Activated CD4-positive, alpha-beta memory T cell treated with anti-CD3 and anti-CD28 coated beads for 36 hours (primary cell): ENCODE results near the gene CRYAA. TPM values are rescaled to one million over a fixed set of nuclear protein-coding genes. Genes with fewer than 3 reads are reported as not detected.
"Not testable (repeated sequence)": the region's sequence is repeated elsewhere in the genome, so short reads cannot be mapped to it uniquely, and the experiment has no call there.

Experiments used
- CTCF ChIA-PET: fragments of 350-600 bp; sonication (Branson Sonifier 250); formaldehyde crosslinking; loops from one replicate; lab custom pipeline; 2021; ENCODE audit warnings: antibody characterized with exemption, inconsistent platforms; lab: Charles Lee
- POLR2A ChIA-PET: fragments of 350-600 bp; sonication (Branson Sonifier 250); formaldehyde crosslinking; loops from one replicate; lab custom pipeline; 2021; ENCODE audit warnings: antibody characterized with exemption; lab: Charles Lee
- DNase-seq: peaks from one replicate; pipeline ENCODE4 v3.0.0-alpha.2; 2020
- H3K27ac Mint-ChIP-seq: one replicate; pipeline ENCODE4 v1.8.0; 2021; ENCODE audit warnings: mixed read lengths
- H3K27me3 Mint-ChIP-seq: one replicate; pipeline ENCODE4 v1.8.0; 2021; ENCODE audit warnings: mixed read lengths
- H3K36me3 Mint-ChIP-seq: one replicate; pipeline ENCODE4 v1.8.0; 2021; ENCODE audit warnings: mixed read lengths
- H3K4me1 Mint-ChIP-seq: one replicate; pipeline ENCODE4 v1.8.0; 2021; ENCODE audit warnings: low read depth, mixed read lengths
- H3K4me3 Mint-ChIP-seq: one replicate; pipeline ENCODE4 v1.8.0; 2021; ENCODE audit warnings: mild to moderate bottlenecking, mixed read lengths
- H3K9me3 Mint-ChIP-seq: one replicate; pipeline ENCODE4 v1.8.0; 2021; ENCODE audit warnings: mixed read lengths
- intact Hi-C: fragments of 100-400 bp; cut with micrococcal nuclease; formaldehyde crosslinking; loops from one replicate; pipeline ENCODE4 v1.15.1; 2023
- total RNA-seq, 2 experiments: library from RNA; stranded (reverse); gene quantifications; one replicate each; pipeline ENCODE4 v1.2.3, GENCODE V29; 2021

CRYAA gene
- total RNA-seq, 2 experiments from 2014 or later = not detected

DNA sequence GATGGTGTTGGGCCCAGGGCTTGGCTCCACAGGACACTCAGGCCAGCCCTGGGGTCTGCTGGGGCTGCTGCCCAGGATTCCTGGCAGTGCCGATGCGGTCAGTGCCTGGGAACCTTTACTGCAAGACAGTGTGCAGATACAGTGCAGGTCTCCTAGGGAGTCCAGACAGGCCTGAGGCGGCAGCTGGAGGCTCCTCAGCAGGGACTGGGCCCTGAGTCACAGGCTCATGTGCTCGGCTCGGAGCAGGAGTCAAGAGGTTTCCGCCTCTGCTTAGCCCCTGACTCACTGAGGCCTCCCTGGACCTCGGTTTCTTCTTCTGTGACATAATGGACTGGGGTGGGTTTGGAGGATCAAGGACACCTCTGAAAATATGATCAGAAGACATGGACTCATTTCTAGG, 18.5 kb downstream of the CRYAA start:
- H3K36me3 Mint-ChIP-seq, H3K4me3 Mint-ChIP-seq, H3K4me1 Mint-ChIP-seq, intact Hi-C loops, H3K27ac Mint-ChIP-seq, CTCF ChIA-PET, POLR2A ChIA-PET, H3K27me3 Mint-ChIP-seq, DNase-seq, H3K9me3 Mint-ChIP-seq: not testable (repeated sequence)

DNA sequence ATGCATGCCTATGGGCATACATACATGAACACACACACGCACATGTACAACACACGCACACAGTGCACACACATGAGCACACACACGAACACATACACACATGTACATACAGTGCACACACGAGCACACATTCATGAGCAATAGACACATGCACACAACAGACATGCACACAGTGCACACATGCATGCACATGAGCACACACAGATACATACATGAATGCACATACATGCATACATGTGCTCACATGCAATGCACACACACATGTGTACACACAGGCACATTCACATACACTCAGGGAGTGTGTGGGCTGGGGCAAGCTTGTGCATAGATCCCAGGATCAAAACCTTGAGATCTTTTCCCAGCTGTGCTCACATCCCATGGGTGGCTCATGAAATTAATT, 18.9 kb downstream of the CRYAA start:
- H3K9me3 Mint-ChIP-seq = no peaks in the 10 kb centered on the region
- H3K36me3 Mint-ChIP-seq = no peaks in the 10 kb centered on the region
- no peak overlapping the region for H3K4me3 Mint-ChIP-seq
- intact Hi-C loops = no loop called here
- DNase-seq = no peak
- H3K4me1 Mint-ChIP-seq = no peaks in the 10 kb centered on the region
- POLR2A ChIA-PET = no interaction called here
- no peak overlapping the region for H3K27ac Mint-ChIP-seq
- no peaks in the 10 kb centered on the region for H3K27me3 Mint-ChIP-seq
- CTCF ChIA-PET = no interaction called here

DNA sequence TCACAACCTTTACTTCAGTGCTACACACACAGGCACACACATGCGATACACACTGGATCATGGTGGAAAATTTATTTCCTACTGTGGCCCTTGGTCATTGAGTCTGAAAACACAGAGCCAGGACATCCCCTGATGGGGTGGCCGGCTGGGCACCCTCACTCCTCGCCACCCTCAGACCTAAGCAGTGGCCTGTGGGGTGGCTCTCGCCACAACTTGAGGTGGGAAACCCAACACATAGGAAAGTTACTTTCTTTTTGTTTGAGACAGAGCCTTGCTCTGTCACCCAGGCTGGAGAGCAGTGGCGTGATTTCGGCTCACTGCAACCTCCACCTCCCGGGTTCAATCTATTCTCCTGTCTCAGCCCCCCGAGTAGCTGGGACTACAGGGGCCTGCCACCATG, 19.4 kb downstream of the CRYAA start:
- Mint-ChIP-seq H3K36me3 (no peaks in the 10 kb centered on the region), H3K27ac (no peak overlapping the region), H3K4me3 (no peak overlapping the region), H3K4me1 (no peaks in the 10 kb centered on the region), H3K27me3 (no peaks in the 10 kb centered on the region), H3K9me3 (no peaks in the 10 kb centered on the region)
- CTCF ChIA-PET = no interaction called here
- intact Hi-C loops = no loop called here
- POLR2A ChIA-PET = no interaction called here
- DNase-seq = no peak

DNA sequence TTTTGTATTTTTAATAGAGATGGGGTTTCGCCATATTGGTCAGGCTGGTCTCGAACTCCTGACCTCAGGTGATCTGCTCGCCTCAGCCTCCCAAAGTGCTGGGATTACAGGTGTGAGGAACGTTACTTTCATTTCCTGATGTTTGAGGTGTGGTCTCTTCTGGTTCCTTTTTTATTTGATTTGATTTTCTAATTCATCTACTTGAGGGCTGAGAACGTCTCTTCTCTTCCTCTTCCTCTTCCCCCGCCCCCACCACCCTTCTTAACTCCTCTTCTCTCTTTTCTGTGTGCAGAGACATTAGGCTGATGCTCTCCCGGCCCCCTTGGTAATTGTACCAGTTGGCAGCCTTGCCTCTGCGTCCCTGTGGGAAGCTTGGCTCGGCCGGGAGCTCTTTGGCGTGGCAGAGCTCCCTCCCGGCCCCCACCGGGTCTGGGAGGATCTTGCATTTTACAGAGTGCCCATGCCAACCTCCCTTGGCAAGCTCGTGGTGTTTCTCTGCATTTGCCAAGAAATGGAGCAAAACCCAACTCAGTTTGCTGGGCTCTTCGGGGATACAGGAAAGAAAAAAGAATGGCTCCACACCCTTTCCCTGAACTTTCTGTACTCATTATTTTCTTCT, 19.9 kb downstream of the CRYAA start:
- Mint-ChIP-seq H3K27me3 (no peaks in the 10 kb centered on the region), H3K36me3 (no peaks in the 10 kb centered on the region), H3K9me3 (no peaks in the 10 kb centered on the region), H3K4me3 (no peak overlapping the region), H3K27ac (no peak overlapping the region), H3K4me1 (no peaks in the 10 kb centered on the region)
- POLR2A ChIA-PET = no interaction called here
- CTCF ChIA-PET = no interaction called here
- no peak for DNase-seq
- intact Hi-C loops = no loop called here

DNA sequence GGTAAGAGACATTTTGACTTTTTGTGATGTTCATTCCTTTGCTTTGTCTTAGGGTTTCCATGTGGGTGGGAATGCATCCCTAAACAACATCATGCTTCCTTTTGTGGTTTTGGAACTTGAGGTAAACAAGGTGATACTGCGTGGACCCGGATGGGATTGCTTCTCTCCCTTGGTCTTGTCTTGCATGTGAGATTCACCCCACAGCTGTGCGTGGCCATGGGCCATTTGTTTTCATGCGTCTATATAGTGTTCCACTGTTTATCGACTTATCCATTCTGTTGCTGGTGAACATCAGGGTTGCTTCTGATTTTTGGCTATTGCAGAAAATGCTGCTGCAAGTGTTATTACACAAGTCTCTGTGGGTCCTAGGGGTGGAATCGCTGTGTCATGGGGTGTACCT, 21.1 kb downstream of the CRYAA start:
- ChIA-PET POLR2A (no interaction called here), CTCF (no interaction called here)
- intact Hi-C loops = no loop called here
- peaks cover 1% of the 10 kb centered on the region for H3K27me3 Mint-ChIP-seq
- DNase-seq = no peak
- no peaks in the 10 kb centered on the region for H3K9me3 Mint-ChIP-seq
- no peaks in the 10 kb centered on the region for H3K36me3 Mint-ChIP-seq
- H3K4me1 Mint-ChIP-seq = no peaks in the 10 kb centered on the region
- no peak overlapping the region for H3K4me3 Mint-ChIP-seq
- H3K27ac Mint-ChIP-seq = no peak overlapping the region

DNA sequence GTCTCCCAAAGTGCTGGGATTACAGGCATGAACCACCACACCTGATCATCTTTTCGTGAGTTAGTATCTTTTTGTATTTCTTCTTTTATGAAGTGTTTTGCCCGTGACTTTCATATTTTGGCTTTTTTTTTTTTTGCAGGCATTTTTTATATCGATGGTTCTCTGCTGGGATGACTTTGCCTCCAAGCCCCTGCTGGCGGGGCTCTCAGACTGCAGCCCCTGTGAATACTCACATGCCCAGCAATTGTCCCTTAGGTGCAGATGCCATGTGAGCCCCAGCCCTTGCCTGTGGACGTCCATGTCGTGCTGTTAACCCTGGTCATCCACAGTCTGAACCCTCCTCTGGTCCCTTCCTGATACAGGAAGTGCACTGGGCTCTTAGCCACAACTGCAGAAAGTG, 21.7 kb downstream of the CRYAA start:
- ChIA-PET CTCF (no interaction called here), POLR2A (no interaction called here)
- Mint-ChIP-seq H3K9me3 (no peaks in the 10 kb centered on the region), H3K4me3 (no peak overlapping the region), H3K27me3 (peaks cover 3% of the 10 kb centered on the region), H3K27ac (no peak overlapping the region), H3K36me3 (no peaks in the 10 kb centered on the region), H3K4me1 (no peaks in the 10 kb centered on the region)
- intact Hi-C loops = no loop called here
- DNase-seq = no peak

DNA sequence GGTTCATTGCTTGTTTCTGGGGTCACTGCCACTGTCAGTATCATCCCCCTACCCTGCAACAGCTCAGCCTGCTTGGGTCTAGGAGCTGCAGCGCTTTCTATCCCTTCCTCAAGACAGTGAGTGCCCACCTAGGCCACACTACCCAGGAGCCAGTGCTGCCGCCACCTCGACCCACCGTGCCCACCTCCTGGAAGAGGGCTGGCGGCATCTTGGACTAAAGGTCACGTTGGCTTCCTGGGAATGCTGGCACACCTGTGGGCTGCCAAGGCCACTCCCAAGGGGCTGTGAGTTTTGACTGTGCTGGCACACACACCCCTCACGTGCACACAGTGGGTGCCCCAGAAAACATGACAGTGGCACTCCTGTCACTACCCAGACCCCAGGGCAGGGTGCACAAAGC, 22.1 kb downstream of the CRYAA start:
- Mint-ChIP-seq H3K4me1 (no peaks in the 10 kb centered on the region), H3K27me3 (peaks cover 3% of the 10 kb centered on the region), H3K36me3 (no peaks in the 10 kb centered on the region), H3K4me3 (no peak overlapping the region), H3K27ac (no peak overlapping the region), H3K9me3 (no peaks in the 10 kb centered on the region)
- DNase-seq = no peak
- ChIA-PET CTCF (no interaction called here), POLR2A (no interaction called here)
- intact Hi-C loops = no loop called here

DNA sequence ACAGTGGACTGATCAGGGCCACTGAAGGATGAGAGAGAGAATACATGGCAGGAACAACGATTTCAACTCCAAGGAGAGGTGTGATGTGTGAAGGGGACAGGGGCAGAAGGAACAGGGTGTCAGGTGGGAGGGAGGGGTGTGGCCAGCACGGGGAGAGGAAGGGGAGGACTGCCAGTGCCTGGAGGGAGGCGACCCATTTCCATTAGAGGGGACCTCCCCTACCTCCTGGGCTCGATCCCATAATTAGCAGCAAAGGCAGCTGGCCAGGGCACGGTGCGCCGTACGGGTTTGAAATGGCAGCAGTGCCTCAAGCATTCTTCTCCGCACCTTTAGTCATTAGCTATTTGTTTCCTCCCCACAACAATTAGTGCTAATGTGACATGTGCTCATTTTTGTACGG, 22.7 kb downstream of the CRYAA start:
- H3K9me3 Mint-ChIP-seq = no peaks in the 10 kb centered on the region
- no peak overlapping the region for H3K27ac Mint-ChIP-seq
- POLR2A ChIA-PET = no interaction called here

DNA sequence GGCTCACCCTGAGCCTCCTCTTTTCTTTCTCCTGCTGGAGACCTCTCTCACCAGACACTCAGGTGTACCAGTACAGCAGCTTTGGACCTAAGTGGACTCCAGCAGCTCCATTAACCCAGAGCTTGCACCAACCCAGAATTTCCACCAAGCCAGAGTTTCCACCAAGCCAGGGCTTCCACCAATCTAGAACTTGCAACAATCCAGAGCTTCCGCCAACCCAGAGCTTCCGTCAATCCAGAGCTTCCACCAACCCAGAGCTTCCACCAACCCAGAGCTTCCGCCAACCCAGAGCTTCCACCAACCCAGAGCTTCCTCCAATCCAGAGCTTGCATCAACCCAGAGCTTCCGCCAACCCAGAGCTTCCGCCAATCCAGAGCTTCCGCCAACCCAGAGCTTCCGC, 23.2 kb downstream of the CRYAA start:
- CTCF ChIA-PET = no interaction called here
- no peak overlapping the region for H3K4me3 Mint-ChIP-seq
- peaks cover 3% of the 10 kb centered on the region for H3K4me1 Mint-ChIP-seq
- POLR2A ChIA-PET = no interaction called here
- intact Hi-C loops = no loop called here
- no peak for DNase-seq
- H3K27me3 Mint-ChIP-seq = peaks cover 3% of the 10 kb centered on the region
- H3K27ac Mint-ChIP-seq = no peak overlapping the region
- no peaks in the 10 kb centered on the region for H3K36me3 Mint-ChIP-seq
- H3K9me3 Mint-ChIP-seq = no peaks in the 10 kb centered on the region

More for the DNA sequence above, 22.7 kb downstream of the CRYAA start:
- no peaks in the 10 kb centered on the region for H3K36me3 Mint-ChIP-seq
- peaks cover 3% of the 10 kb centered on the region for H3K27me3 Mint-ChIP-seq
- H3K4me3 Mint-ChIP-seq = no peak overlapping the region
- no peaks in the 10 kb centered on the region for H3K4me1 Mint-ChIP-seq
- intact Hi-C loops = no loop called here
- CTCF ChIA-PET = no interaction called here
- no peak for DNase-seq

DNA sequence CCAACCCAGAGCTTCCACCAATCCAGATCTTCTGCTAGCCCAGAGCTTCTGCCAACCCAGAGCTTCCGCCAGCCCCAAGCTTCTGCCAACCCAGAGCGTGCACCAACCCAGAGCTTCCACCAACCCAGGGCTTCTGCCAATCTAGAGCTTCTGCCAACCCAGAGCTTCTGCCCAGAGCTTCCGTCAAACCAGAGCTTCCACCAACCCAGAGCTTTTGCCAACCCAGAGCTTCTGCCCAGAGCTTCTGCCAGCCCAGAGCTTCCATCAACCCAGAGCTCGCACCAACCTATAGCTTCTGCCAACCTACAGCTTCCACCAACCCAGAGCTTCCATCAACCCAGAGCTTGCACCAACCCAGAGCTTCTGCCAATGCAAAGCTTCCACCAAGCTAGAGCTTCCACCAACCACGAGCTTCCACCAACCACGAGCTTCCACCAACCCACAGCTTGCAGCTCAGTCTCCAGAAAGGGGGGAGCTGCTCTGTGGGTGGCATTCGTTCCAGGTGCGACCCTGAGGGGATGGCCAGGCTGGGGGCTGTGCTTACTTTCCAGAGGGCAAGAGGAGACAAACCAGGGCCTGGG, 23.8 kb downstream of the CRYAA start:
- DNase-seq = no peak
- ChIA-PET POLR2A (no interaction called here), CTCF (no interaction called here)
- Mint-ChIP-seq H3K4me1 (peaks cover 9% of the 10 kb centered on the region), H3K27me3 (peaks cover 3% of the 10 kb centered on the region), H3K4me3 (no peak overlapping the region), H3K27ac (no peak overlapping the region), H3K36me3 (no peaks in the 10 kb centered on the region), H3K9me3 (no peaks in the 10 kb centered on the region)
- intact Hi-C loops = no loop called here

DNA sequence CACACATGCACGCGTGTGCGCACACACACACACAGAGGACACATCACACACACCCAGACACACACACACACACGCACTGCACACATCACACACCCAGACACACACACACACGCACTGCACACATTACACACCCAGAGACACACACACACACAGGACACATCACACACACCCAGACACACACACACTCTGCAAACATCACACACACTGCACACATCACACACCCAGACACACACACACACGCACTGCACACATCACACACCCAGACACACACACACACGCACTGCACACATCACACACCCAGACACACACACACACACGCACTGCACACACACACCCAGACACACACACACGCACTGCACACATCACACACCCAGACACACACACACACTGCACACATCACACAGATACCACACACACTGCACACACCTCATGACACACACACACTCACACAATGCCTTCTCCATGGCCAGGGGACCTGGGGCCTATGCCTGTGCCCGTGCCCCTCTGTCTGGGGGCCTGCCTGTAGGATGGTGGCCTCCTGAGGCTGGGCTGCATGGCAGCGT, 24.4 kb downstream of the CRYAA start:
- intact Hi-C loops = no loop called here
- Mint-ChIP-seq H3K27ac (no peak overlapping the region), H3K36me3 (no peaks in the 10 kb centered on the region), H3K27me3 (peaks cover 3% of the 10 kb centered on the region), H3K9me3 (peaks cover 1% of the 10 kb centered on the region), H3K4me1 (peaks cover 10% of the 10 kb centered on the region), H3K4me3 (no peak overlapping the region)
- ChIA-PET POLR2A (no interaction called here), CTCF (no interaction called here)
- DNase-seq = no peak

DNA sequence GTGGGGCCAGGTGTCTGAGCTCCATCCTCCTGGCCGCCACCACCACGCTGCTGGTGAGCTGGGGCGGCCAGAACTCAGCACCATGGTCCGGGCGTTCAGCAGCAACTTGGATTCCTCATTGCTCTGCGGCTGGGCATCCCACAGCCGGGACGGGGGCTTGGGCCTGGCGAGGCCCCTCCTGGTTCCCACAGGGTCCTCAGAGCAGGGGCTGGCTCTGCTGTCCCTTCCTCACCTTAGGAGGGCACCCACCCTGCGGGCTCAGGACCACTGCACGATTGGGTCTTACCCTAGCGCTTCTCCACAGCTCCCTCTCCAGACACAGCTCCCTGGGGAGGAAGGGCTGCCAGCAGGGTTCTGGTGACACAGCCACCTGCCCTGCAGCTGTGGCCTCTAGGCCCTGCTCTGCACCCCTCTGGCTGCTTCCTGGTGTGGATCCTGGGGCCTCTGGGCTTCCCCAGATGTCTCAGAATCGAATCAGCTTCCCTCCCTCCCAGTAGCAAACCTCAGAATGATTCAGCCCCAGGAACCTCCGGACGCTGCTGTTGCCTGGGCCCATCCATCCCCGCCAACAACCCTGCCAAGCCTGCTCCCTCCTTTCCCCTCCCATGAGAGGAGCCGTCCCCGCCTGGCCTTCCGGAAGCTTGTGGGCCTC, 25.0 kb downstream of the CRYAA start:
- no peak overlapping the region for H3K27ac Mint-ChIP-seq
- H3K4me3 Mint-ChIP-seq = no peak overlapping the region
- H3K36me3 Mint-ChIP-seq = no peaks in the 10 kb centered on the region
- ChIA-PET CTCF (no interaction called here), POLR2A (no interaction called here)
- H3K27me3 Mint-ChIP-seq = peaks cover 3% of the 10 kb centered on the region
- H3K9me3 Mint-ChIP-seq = peaks cover 7% of the 10 kb centered on the region
- H3K4me1 Mint-ChIP-seq = peaks cover 10% of the 10 kb centered on the region
- peak; percentile 41 for DNase-seq
- intact Hi-C loops = no loop called here
